Amniotic epithelial cell (primary cell): ENCODE measurements around the gene PTPRT.

ENCODE experiments used
- DNase-seq: peaks from one replicate; pipeline ENCODE4 v3.0.0-alpha.2; 2010; ENCODE audit warnings: low read depth

Gene PTPRT

DNA sequence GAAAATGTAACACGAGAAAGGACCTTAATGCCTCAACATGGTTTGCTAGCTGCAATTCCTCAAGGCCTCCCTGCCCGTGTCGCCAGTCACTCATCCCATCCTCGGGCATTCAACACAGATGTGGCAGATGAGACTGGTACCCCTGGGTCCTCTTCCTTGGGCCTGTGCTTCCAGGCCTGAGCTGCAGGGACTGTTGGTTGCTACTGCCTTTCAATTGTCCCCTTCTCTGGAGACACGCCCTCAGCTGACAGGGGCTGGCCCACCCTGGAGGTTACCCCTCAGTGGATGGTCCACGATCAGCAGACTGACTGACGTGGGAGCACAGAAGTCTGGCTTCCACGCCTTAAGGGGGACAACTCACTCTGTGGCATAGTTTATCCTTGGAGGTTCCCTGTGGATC is 1076.5 kb downstream of the PTPRT start:
- no peak for DNase-seq

DNA sequence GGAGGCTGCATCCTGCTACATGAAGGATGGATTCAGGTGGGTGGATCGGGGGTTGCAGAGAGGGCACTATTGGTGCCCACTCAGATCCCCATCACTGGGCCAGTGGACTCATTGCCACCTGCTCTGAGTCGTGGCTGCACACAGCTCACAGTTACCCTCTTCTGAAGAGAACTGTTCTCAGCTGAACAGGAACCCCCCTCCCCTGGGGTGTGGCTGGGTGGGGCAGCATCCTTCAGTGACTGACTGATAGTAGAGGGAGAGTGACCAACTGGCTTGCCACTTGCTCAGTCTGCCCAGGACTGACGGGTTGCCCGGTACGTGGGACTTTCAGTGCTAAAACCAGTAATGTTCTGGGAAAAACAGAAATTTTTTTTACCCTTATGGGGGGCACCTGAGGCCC is 1077.5 kb downstream of the PTPRT start:
- no peak for DNase-seq

DNA sequence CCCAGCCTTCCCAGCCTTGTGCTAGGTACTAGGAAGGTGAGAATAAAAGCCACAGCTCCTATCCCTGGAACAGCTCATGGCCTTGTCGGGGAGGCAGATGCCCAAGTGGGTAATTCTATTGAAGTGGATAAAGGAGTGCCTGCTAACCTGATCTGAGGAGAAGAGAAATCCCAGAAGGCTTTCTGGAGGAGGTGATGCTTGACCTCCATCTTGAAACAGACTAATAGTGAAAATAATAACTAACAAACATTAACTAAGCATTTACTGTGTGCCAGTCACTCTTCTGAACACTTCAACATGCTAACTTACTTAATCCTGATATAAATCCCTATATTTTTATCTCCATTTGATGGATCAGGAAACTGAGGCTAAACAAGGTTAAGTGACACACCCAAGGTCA is 1078.4 kb downstream of the PTPRT start:
- no peak for DNase-seq

DNA sequence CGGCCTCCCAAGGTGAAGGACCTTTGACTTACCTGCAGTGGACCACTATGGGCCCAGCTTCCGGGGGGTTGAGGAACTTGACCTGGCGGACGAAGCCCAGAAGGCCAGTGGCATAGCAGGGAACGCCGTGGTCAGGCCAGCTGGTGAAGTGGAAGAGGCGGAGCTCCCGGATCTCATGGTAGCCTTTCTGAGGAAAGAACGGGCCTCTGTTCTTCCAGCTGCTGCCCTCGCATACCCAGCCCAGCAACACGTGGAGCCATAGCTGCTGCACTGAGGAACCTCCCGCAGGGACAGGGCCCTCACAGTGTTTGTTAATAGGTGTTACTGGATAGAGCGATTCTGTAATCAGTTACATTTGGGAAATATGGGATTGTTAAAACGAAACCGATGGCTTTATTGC is 1079.4 kb downstream of the PTPRT start:
- no peak for DNase-seq

DNA sequence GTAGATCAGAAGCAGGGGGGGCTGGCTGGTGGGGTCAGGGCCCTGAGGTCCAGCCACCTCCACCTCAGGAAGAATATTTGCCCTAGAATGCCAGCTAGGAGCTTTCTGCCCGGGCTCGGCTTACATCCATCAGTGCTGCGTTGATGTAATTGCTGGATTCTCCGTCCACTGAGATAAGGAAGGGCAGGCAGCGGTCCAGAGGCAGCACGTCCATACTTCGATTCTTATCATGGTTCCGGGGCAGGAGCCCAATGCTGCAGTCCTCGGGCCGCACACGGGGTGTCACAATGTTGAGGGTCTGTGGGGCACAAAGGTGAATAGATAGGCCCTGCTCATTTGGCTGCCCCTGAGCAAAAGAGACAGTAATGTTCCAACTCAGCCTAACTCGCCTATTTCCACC is 1087.7 kb downstream of the PTPRT start:
- no peak for DNase-seq

DNA sequence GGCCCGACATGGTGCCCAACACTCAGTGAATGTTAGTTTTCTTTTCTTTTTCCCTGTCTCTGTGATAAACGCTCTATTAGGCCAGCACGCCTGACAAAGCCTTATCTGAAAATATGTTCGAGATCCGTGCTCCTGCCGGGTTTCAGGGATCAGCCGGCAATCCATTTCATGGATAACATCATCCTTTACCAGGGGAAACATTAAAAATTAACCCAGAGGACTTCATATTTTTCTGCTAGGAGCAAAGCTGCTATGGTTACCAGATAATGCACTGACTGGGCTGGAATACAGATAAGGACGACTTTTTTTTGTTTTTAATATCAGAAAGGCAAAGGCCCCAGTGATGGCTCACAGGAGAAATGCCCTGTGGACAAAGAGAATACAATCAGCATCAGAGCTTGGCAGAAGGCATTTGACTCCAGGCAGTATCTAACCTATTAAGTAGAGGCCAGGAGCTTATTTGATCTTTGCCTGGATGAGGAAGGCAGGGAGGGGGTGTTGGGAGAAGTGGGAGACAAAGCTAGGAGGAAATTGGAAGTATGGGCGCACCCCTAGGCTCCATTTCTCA is 1089.5 kb downstream of the PTPRT start:
- DNase-seq: no peak

DNA sequence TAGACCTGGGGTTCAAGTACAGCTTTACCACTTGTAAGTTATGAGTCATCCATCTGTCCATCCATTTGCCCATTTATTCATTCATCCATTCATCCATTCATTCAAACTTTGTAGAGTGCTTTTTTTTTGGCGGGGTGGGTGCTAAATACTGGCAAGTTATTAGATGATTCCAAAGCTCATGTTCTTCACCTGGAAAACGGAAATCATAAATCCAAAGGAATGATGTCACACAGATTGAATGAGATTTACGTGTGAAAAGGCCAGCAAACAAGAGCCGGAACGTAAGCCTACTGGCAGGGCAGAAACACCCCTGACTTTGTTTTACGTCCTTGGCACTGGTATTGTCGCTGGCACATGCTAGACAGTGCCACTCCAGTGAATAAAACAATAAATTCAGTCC is 1090.6 kb downstream of the PTPRT start:
- no peak for DNase-seq

DNA sequence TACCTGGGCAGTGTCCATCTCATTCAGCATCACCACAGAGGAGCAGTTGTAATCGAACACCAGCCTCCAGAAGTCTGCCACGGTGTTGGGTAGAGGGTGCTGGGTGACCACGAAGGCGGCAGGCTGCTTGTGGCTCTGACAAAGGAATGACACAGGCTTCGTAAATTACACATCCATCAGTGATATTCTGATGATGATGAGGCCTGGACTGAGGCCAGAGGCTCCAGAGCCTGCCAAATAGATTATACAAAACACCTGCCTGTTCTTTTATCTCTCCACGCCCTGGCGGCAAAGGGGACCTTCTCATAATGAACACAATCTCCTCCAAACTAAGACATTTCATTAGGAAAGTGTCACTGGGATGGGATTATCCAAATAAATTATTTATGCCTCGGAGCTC is 1091.3 kb downstream of the PTPRT start:
- no peak for DNase-seq

DNA sequence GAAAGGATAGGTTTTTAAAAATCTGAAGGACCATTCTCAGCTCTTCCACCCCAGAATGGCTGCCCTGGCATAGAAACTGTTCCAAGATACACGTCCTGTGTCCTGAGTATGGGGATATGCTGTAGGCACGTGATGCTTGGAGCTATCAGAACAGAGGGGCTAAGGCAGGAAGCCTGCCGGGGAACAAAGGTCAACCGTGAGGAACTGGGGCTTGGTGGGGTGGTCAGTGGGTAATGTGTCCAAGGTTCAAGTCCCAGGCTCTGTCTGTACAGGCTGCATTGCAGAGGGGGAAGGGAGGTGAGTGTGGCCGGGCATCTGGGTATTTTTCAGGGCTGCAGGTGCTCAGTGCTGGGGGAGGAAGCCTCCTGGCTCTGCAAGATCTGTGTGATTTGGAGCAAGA is 1092.0 kb downstream of the PTPRT start:
- no peak for DNase-seq

DNA sequence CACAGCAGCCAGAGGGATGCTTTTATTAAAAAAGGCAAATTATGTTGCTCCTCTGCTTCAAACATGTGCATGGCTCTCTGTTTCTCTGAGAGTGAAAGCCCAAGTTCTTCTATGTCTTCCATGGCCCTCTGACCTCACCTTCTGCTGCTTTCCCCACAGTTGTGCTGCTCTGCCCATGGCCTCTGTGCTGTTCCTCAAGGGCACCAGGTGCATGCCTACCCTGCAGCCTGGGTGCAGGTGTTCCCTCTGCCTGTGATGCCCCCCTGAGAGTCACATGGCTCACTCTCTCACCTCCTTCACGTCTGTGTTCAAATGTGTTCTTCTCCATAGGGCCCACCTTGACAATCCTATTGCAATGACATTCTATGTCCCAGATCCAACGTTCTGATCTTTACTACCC is 1094.5 kb downstream of the PTPRT start:
- no peak for DNase-seq

DNA sequence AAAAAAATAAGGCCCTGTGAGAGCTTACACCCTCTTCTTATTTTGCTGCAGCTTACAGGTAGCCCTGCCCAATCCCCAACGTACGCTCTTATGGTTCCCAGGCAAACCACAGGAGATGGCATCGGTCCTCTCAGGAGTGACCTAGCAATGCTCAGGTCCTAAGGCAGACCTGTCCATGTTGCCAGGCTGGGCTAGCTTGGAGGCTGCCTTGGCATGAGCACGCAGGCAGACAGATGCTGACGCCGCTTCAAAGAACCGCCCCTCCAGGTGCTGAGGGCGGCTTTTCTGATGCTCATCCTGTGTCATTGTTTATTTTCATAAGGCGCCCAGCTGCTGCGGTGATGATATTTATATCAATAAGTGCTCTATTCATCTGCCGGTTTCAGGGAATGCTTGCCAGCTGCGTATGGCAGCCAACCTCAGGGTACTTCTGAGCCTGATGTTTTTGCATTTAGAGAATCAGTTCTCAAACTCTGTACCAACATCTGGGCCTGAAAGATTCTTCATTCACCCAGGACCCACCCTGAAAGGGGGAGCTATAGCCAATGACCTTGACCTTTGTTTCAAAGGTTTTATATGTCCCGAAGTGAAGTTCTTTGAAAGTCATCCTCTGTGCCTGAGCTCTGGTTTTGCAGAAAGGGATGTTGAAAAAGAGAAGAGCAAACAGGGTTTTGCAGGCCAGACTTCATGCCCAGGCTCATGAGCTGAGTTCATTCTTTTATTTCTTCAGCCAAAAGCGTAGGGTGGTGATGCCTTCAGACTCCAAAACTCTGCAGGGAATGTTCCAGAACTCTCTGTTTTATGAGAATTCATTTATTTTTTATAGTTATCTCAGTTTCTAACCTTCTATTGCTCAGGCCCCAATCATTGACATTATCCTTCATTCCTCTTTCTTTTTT is 1095.9 kb downstream of the PTPRT start:
- DNase-seq: no peak

DNA sequence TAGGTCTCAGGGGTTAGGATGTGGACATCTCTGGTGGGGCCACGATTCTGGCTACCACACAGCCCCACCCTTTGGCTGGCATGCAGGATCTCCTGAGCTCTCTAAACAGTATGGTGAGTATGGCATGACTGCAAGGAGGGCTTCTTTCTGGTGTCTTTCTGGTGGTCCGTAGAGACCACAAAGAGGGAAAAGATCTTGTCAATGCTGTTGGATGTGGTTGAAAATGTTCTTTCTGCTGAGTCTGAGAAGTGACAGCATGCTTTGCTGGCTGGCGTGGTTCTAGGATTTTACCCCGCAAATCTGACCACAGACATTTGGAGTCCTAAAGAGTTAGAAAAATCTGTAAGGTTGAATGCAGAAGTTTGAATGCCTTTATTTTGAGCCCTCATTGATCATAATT is 1096.7 kb downstream of the PTPRT start:
- no peak for DNase-seq

DNA sequence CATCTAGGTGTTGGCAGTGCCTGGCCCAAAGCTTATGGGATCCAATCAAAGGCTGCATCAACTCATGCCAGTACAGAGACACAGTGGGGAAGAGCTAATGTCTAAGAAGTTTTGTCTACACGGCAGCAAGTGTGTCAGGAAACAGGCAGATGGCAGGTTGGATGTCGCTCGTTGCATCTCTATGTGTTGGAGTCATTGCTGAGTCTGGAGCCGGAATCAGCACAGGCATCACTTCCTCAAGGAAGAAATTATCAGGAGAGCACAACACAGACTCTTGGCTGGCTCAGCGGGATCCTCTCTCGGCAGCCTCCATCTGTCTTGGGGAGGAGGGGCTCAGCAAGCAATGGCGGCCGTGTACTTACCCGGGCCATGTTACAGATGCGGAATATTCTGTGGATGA is 1104.3 kb downstream of the PTPRT start:
- no peak for DNase-seq

DNA sequence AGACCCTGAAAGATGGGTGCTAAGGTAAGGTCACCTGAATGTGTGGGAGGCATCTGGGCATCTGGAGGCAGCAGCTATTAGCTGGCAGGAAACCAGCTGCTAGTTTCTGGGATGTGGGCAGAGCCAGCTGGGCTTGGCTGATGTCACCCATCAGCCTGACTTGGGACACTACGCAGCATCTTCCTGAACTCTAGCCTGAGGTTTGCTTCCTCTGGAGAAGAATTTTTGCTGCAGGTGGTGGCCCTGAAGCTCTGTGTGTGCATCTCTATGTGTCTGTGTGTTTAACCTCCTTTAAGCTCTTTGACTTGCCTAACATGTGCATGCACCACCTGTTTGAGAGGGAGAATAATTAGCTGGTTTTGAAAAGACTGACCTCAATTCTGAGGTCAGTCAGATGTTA is 1106.4 kb downstream of the PTPRT start:
- DNase-seq: no peak

DNA sequence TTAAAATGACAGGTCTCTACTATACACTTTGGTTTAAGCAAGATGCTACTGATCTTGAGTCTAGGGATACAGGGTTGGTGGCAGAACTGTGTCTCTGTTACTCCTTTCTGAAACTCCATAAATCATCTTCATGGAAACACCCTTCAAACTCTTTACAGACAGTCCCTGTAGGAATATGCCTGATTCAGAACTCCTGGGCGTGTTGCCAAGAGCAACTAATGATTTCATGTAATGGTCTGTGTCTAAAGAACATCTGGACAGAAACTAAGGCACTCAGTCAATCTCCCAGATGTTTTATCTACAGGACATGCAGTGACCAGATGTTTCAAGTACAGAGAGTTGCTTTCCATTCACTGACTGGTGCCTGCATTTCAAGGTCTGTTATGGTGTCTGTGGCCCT is 1107.1 kb downstream of the PTPRT start:
- DNase-seq: no peak

DNA sequence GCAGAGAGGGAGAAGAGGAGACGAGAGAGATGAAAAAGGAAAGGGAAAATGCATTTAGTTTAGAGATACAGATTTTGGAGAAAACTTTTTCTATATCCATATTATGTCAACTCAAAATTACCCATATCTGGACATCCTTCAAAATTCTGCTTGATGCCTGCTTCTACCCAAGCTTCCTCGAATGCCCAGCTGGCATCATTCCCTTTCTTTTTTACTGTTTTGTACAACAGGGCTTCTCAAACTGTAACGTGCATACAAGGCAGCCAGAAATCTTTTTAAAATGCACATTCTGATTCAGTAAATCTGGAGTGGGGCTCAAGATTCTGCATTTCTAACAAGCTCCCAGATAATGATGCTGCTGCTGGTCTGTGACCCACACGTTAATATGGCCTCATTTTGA is 1108.8 kb downstream of the PTPRT start:
- no peak for DNase-seq

DNA sequence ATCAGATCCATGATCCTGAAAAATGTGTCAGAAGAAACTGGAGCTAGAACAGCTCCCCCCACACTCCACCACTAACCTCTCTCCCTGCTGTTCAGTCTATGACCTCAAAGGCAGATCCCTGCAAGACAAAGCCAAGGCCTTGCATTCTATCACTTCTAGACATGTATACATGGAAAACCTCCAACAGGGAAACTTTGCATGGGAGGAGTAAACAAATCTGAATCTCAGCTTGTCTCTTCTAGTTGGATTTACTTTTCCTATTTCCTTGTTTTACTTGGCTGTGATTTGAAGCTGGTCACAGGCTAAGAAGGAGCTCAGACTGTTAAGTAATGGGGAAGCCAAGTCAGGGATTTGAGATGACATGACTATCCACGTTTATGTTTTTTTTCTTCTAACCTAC is 1114.8 kb downstream of the PTPRT start:
- DNase-seq: no peak

DNA sequence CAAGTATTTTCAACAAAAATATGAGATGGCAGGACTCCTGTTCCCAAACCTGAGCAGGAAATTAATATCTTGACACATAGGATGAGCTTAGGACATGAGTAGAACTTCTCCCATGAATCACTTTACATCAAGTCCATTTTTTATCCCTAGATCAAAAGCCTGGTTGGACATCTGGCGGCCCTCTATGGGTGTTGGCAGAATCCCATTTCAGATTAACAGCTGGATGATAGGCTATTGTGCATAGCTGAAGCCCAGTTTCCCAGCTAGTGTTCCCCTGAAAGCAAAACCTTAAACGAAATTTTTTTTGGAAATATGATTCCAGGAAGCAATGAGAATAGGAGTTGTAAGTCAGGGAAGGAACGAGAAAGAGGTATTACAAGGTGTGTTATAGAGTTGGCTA is 1122.1 kb downstream of the PTPRT start:
- DNase-seq: no peak

DNA sequence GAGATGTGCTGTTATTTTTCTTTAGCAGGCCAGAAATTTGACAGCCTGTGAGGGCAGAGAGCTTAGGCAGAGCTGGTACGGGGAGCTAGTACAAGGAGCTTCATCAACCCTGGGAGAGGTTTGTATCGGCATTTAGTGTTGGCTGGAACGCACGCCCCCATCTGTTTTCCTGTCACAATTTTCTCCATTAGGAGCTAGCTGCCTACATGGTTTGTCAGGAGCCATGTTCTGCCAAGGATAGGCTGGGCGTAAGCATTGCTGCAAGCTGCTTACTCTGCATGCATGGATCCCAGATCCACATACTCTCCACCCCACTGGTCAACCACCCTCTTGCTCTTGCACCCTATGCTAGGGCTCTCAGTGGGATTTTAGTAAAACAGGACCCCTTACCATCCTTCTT is 1122.5 kb downstream of the PTPRT start:
- DNase-seq: no peak

DNA sequence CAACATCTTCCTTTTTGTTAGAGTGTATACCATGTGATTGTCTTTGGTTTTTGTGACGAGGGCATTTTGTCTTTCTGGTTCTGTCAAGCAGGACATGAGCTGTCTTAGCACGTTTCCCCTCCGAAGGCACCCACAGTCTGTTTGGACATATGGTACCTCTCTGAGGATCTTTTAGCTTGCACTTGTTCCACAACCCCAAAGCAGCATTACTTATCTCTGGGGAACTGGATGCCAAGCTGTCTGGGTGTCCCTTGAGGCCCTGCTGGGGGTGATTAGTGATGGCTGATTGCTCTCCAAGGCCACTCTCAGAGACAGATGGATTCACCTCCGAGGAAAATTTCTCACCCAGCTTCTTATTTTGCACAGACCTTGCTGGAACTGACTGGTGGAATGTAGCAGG is 1126.6 kb downstream of the PTPRT start:
- DNase-seq: no peak

DNA sequence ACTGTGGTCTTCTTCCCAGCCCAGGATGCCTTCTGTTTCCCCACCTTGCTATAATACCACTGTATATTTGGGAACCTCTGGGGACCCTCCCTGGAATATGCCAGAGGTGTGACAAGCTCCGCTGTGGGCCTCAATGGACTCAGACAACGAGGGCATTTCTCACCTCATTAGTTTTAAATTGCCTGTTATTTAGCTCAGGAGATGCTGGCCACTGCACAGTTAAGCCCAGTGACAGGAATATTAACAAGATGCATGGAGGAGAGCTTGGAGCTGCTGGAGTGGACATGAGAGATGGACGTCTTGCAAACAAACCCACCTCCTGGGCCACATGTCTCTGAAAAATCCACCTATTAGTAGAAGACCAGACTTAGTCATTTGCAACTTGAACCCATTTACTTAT is 1136.4 kb downstream of the PTPRT start:
- no peak for DNase-seq

DNA sequence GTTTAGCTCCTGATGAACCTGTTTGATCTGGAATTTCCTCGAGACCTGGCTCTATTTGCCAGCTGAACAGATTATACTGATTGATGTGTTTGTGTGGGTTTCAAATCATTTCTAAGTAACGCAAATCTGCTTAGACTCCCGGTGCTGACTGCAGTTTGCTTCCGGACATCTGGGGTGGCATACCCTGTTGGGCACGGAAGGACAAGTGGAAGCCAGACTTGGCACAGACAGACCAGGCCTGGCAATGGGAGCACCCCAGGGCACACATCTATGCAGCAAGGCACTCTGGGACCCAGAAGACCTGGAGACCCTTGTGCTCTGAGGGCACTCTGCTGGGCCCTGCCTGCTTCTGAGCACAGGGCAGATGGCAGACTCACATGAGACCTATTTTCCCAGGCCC is 1137.8 kb downstream of the PTPRT start:
- no peak for DNase-seq

DNA sequence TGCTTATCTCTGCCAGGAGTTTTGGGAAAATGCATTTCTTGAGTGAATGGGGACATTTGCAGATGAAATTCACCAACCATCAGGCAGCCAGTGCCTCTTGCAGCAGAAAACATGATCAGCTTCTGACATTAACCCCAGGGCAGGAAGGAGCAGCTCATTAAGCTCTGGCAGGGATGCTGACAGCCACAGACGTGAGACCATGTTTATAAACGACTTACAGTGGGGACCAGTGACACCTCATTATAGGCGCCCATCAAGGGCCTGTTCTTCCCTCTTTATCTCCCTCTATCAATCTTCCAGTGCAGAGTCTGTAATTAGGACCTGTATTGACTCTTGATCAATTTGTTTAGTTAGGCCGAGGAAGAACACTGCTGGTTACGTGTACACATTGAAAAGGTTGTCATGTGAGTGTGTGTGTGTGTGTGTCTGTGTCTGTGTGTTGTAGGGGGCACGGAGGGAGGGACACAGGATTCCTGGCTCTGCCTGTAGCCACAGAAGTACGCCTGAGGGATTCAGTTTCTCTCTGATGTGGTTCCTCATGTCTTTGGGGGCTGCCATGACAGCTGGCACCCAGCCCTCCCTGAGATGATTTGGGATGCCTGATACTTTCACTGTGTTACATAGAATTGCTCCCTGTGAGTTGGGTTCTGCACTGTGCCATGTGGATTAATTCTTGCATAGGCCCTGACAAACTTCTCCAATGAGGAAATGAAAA is 1143.2 kb downstream of the PTPRT start:
- DNase-seq: no peak
